Ishikawa (cell line): ENCODE data around the gene PGF.

Source experiments
- CREB1 ChIP-seq: IDR thresholded peaks from 2 replicates; pipeline ENCODE4 v1.6.1; 2012; ENCODE audit warnings: low read depth
- EGR1 ChIP-seq: IDR thresholded peaks from 2 replicates; pipeline ENCODE4 v1.6.1; 2012
- EP300 ChIP-seq: IDR thresholded peaks from 2 replicates; pipeline ENCODE4 v1.6.1; 2012; ENCODE audit warnings: borderline replicate concordance
- RAD21 ChIP-seq: IDR thresholded peaks from 2 replicates; pipeline ENCODE4 v1.6.1; 2012; ENCODE audit warnings: low read depth
- TAF1 ChIP-seq: IDR thresholded peaks from 2 replicates; pipeline ENCODE4 v1.6.1; 2012; ENCODE audit warnings: low read depth, mild to moderate bottlenecking
- TCF12 ChIP-seq: IDR thresholded peaks from 2 replicates; pipeline ENCODE4 v1.6.1; 2012; ENCODE audit warnings: low read depth
- YY1 ChIP-seq: IDR thresholded peaks from 2 replicates; pipeline ENCODE4 v1.6.1; 2012; ENCODE audit warnings: low read depth
- TF ChIP-seq, protein P1 (sequence below): IDR thresholded peaks from 2 replicates; pipeline ENCODE4 v1.6.1; 2012

DNA sequence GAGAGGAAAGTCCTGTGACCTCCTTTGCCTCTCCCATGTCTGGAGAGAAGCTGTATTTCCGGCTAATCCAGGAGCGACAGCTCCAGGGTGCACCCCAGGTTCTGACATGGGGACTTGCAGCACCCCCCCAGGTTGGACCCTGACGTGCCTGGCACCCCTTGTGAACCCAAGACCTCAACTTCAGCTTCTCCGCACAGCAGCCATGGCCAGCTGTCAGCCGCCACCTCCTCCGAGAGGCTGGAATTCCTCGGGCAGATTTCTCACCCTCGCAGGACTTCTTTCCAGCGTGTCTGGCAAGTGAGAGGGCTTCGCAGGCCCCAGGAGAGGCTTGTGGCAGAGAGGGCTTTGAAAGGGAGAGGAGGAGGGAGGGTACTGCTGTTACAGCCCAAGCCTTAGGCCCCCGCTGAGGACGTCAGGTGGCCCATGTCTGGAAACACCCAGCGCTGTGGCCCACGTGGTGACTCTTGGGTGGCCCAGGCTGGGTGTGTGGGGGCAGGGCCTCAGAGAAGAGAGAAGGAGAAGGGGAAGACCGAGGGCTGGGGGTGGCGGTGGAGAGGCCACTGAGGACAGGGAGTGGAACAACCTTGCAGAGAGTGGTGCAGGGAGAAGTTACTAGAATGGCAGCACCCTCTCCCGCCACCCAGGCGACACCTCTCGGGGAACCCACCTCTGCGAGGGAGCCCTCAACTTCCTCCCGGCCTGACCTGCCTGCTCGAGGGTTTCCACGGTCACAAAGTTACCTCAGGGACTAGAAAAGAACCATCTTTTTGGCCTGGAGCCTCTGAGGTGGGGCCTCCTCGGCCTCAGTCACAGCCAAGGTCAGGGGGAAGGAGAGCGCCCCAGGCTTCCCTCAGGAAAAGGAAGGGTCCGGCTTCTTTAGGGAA is 20.7 kb downstream of the PGF start:
- TF ChIP-seq EGR1 (no peak), TCF12 (no peak), YY1 (no peak), TAF1 (no peak), EP300 (no peak), RAD21 (no peak), CREB1 (no peak)
- TF ChIP-seq, protein P1, sequence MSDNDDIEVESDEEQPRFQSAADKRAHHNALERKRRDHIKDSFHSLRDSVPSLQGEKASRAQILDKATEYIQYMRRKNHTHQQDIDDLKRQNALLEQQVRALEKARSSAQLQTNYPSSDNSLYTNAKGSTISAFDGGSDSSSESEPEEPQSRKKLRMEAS: no peak
